CD4-positive, alpha-beta T cell treated with Interleukin-12 subunit alpha and Interleukin-12 subunit beta, for 1 hour (primary cell): ENCODE data around the gene CHST10.
A peak's percentile ranks its signal among the peaks of the same experiment; 100 is the strongest.
"Not testable (repeated sequence)": the region's sequence is repeated elsewhere in the genome, so short reads cannot be mapped to it uniquely, and the experiment has no call there.

Experiments used
- DNase-seq: peaks from one replicate; pipeline ENCODE4 v3.0.0-alpha.2; 2020

CHST10 gene

GRCh38 chr2:100391735-100392515 lies 25.5 kb downstream of the CHST10 start:
- DNase-seq, result no peak

DNA sequence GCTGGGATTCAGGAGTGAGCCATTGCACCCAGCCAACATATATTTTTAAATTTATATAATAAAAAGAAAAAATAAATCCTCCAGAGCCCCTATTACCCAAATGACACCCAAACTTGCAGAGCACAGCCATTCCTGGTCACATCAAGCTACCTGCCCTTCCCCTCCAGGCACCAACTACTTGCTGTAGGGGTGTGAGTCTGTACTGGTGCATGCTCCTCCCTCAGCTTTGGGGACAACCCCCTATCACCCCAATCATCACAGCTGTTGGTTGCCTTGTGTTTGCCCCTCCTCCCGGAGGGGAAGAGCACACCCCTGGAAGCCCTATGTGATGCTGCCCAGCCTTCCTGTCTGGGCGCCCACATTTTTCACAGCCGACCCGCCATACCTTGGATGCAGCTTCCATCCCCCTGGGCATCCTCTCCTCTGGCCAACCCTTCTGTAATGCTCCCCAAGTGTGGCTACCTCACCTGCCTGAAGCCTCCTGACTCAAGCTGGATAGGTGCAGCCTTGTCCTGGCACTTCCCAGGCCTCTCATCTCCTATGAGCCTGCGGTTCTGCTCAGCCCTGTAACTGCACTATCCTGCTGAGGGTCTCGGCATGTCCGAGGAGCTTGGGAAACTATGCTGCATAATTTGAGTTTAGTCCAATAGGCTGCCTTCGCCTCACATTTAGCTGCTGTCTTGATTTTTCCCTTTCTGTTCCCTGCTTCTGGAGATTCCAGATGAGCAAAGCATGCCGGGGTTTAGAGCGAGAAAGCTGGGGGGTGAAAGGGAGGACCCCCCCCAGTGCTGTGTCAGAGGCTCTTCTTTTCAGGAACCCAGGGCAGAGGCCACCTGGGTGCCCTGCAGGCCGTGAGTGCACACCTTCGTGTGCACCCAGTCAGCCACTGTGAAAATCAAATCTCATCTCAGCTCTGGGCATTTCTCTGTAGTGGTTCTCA lies 27.2 kb downstream of the CHST10 start:
- DNase-seq, result no peak

DNA sequence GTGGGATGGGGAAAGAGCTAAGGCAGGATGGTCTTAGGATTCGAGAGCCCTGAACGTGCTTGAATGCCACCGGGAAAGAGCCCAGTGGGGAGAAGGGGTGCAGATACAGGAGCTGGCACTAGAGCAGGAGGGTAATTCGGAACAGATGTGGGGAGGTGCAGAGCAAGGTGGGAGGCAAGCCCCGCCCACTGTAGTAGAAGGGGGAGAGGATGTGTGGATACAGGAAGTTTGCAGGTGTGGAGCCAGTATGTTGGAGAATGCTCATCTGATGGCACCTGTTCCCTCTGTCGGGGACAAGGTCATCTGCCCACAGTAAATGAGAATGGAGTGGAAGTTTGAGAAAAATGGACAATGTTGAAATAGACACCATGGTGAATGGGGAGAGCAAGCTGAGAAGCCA lies 28.8 kb downstream of the CHST10 start:
- DNase-seq, result no peak

DNA sequence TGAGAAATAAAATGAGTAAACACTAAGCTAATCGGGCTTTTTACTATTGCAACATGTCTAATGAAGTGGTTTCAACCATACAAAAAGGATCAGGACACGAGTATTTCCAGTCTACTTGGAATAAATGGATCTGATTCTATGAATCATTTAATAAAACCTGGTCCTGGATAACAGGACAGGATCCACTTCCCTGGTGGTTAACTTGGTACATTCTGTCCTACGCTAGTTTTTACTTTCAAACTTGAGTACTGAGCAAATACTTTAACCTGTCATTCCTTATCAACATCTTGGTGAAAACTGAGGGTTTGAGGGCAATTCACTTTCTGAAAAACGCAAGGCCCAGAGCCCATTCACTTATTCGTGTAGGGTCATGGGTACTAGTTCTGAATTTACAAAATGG lies 33.5 kb downstream of the CHST10 start:
- no peak for DNase-seq

- DNase-seq, result no peak
Observed at GRCh38 chr2:100383306-100383705, 34.2 kb downstream of the CHST10 start.

DNA sequence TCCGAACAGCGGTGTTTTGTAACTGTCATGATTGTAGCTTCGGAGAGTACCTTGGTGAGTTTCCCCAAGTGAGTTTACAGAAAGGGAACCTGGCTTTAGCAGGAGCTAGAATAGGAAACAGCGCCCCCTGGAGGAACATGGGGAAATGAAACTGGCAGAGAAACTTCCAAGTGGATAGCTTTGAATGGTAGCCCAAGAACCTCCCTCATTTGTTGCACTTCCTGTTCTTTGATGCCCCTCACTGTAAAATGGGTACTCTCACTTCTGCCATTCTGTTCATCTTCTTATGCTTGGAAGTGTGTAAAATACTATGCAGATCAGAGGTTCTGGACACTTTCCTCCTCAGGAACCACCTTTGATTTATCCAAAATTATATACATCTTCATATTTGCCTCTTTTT lies 36.2 kb downstream of the CHST10 start:
- DNase-seq, result peak; percentile 53

DNA sequence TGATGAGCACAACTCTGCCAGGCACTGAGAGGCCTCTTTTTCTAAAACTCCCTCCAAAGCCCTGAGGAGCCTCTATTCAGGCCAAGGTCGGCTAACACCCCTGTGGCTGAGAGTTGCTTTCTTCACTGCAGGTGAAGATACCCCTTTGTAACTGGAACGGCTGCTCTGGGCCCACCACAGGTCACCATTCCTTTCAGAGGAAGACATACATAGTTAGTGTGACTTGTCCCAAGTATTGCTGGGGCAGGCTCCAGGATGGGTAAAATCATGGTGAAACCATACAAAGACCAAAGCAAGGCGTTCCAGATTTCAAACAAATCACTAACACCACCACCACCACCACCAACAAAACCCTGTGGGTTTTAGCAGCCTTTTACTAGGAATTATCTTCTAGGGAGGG lies 36.8 kb downstream of the CHST10 start:
- DNase-seq, result no peak

DNA sequence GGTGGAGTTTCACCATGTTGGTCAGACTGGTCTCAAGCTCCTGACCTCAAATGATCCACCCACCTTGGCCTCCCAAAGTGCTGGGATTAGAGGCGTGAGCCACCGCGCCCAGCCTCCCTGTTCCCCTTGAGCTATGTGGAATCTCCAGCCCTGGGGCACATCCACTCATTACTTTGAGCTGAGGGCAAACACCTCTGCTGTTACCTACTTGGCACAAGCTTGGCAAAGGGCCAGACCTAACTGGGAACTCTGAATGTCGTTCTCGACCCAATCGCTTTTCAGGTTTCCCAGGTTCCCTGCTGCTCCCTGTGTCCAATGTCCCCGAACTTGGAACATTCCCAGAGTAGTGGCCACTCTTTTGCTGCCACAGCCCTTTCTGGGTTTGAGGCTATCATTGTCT lies 40.6 kb downstream of the CHST10 start:
- no peak for DNase-seq

GRCh38 chr2:100367163-100367562 lies 50.3 kb downstream of the CHST10 start:
- DNase-seq, result no peak

GRCh38 chr2:100365434-100365833 lies 52.0 kb downstream of the CHST10 start:
- DNase-seq, result no peak

GRCh38 chr2:100362269-100362668 lies 55.2 kb downstream of the CHST10 start:
- DNase-seq, result not testable (repeated sequence)

GRCh38 chr2:100359576-100359975 lies 57.9 kb downstream of the CHST10 start:
- no peak for DNase-seq

DNA sequence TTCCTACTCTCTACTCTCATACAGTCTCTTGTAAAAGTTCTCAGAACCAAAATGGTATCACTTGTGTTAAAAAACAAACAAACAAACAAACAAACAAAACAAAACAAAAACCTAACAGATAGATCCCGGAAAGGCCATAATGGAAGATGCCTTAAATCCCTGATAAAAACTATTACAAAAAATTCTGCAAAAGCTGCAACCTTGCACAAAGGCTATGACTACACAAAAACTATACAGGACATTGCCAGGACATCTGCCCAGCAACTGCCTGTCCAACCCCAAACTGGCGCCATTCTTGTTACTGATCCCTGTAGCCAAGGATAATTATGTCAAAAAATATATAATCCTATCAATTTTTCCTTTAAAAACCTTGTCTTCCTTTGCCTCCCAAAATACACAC lies 58.9 kb downstream of the CHST10 start:
- DNase-seq, result no peak

- no peak for DNase-seq
Observed at GRCh38 chr2:100352521-100352920, 64.9 kb downstream of the CHST10 start.

DNA sequence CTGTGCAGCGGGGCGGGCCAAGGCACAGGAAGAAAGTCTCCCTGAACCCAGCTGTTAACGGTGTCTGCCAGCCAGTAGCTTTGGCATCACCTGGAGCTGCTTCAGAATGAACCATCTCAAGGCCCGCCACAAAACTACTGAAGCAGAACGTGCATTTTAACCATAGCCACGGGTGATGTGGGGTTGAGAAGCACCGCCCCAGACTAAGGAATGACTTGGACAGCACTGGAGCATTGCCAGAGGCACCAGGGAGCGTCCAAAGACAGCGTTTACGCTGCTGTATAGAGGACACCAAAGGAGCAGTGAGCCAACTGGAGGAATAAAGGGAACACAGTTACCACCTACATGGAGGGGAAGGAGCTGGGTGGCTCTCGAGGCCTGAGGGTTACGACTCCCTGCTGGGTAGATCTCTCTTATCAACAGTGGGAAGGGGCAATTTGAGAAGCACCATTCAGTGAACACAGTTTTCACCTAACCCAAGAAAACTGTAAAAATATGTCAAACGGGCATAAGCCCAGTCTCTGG lies 66.7 kb downstream of the CHST10 start:
- no peak for DNase-seq

DNA sequence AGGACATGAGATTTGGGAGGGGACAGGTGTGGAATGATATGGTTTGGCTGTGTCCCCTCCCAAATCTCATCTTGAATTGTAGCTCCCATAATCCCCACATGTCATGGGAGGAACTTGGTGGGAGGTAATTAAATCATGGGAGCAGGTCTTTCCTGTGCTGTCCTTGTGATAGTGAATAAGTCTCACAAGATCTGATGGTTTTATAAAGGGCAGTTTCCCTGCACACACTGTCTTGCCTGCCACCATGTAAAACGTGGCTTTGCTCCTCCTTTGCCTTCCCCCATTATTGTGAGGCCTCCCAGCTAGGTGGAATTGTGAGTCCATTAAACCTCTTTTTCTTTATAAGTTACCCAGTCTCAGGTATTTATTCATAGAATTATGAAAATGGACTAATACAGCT lies 72.3 kb downstream of the CHST10 start:
- not testable (repeated sequence) for DNase-seq

GRCh38 chr2:100344433-100344832 lies 73.0 kb downstream of the CHST10 start:
- DNase-seq, result no peak

DNA sequence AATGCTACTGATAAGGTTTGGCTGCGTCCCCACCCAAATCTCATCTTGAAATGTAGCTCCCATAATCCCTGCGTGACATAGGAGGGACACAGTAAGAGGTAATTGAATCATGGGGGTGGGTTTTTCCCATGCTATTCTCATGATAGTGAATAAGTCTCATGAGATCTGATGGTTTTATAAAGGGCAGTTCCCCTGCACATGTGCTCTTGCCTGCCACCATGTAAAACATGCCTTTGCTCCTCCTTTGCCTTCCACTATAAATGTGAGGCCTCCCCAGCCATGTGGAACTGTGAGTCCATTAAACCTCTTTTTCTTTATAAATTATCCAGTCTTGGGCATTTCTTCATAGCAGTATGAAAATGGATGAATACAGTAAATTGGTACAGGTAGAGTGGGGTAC lies 75.0 kb downstream of the CHST10 start:
- not testable (repeated sequence) for DNase-seq
